Transverse colon (tissue), 4 donors: ENCODE measurements around the gene OVOL1.

Source experiments
- EP300 ChIP-seq: sonication (generic); formaldehyde crosslinking; IDR thresholded peaks from one replicate; pipeline ENCODE4 v1.6.1; 2017; ENCODE audit warnings: antibody characterized with exemption, low read depth
- POLR2A ChIP-seq: fragments of 450-650 bp; IDR thresholded peaks from one replicate; pipeline ENCODE4 v1.6.1; 2016; ENCODE audit warnings: antibody characterized with exemption, mild to moderate bottlenecking, moderate library complexity
- POLR2AphosphoS5 ChIP-seq, 3 donors: sonication (generic); formaldehyde crosslinking; IDR thresholded peaks; one replicate each; pipeline ENCODE4 v1.6.1; 2016; ENCODE audit warnings: antibody characterized with exemption in 3 of 3
- TF ChIP-seq, protein P1 (sequence below), 5 experiments: fragments of 200-600 bp in 3 of 5; fragments of 450-650 bp in 2 of 5; sonication (generic) in 3 of 5; IDR thresholded peaks; 1 replicate in 2 of 5; 2 replicates in 3 of 5; pipeline ENCODE4 v1.5.1; 2016 to 2017; ENCODE audit warnings: antibody characterized with exemption in 5 of 5, inconsistent platforms in 3 of 5, mild to moderate bottlenecking in 2 of 5, moderate library complexity in 1 of 5

- TF ChIP-seq, protein P1, sequence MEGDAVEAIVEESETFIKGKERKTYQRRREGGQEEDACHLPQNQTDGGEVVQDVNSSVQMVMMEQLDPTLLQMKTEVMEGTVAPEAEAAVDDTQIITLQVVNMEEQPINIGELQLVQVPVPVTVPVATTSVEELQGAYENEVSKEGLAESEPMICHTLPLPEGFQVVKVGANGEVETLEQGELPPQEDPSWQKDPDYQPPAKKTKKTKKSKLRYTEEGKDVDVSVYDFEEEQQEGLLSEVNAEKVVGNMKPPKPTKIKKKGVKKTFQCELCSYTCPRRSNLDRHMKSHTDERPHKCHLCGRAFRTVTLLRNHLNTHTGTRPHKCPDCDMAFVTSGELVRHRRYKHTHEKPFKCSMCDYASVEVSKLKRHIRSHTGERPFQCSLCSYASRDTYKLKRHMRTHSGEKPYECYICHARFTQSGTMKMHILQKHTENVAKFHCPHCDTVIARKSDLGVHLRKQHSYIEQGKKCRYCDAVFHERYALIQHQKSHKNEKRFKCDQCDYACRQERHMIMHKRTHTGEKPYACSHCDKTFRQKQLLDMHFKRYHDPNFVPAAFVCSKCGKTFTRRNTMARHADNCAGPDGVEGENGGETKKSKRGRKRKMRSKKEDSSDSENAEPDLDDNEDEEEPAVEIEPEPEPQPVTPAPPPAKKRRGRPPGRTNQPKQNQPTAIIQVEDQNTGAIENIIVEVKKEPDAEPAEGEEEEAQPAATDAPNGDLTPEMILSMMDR (IDR thresholded peaks at IDR 0.05) = no peak
- TF ChIP-seq POLR2AphosphoS5 (IDR thresholded peaks at IDR 0.05) (no peak), EP300 (no peak), POLR2A (no peak)
Measured at GRCh38 chr11:65814986-65815565, 28.2 kb downstream of the OVOL1 start.
